GM12892 (cell line): ENCODE data around the gene OSBPL8.

ENCODE experiments used
- POLR2A ChIP-seq: IDR thresholded peaks from 2 replicates; pipeline ENCODE4 v1.6.1; 2011; ENCODE audit warnings: low read depth, low read length, control low read depth
- POLR2AphosphoS5 ChIP-seq: IDR thresholded peaks from 2 replicates; pipeline ENCODE4 v1.6.1; 2011; ENCODE audit warnings: low read depth, low read length, control low read depth
- TAF1 ChIP-seq: IDR thresholded peaks from 2 replicates; pipeline ENCODE4 v1.6.1; 2011; ENCODE audit warnings: low read depth, mild to moderate bottlenecking, control low read depth, low read length, borderline replicate concordance

- no peak for TF ChIP-seq POLR2A
- no peak for TF ChIP-seq POLR2AphosphoS5
- TF ChIP-seq TAF1, result no peak
Measured at GRCh38 chr12:76407710-76408109, 151.9 kb downstream of the OSBPL8 start.
